CD4-positive, CD25-positive, alpha-beta regulatory T cell (primary cell): ENCODE data around the gene ARID5A. TPM values are rescaled to one million over a fixed set of nuclear protein-coding genes. Genes with fewer than 3 reads are reported as not detected.

ENCODE experiments used
- ATAC-seq, 2 donors: fragments of 150-1000 bp; cut with Tn5 transposase; one replicate each; pipeline ENCODE4 v1.10.0; 2021; ENCODE audit warnings: low read depth in 2 of 2, moderate number of reproducible peaks in 2 of 2, moderate library complexity in 1 of 2
- DNase-seq, 3 donors: peaks; one replicate each; pipeline versions ENCODE4 v3.0.0 to v3.0.0-alpha.2; 2012 to 2022; ENCODE audit warnings: mixed read lengths in 1 of 3
- H3K27ac ChIP-seq: one replicate; pipeline ENCODE4 v1.7.0; 2013; ENCODE audit warnings: mild to moderate bottlenecking, low read length; ENCODE audit not compliant: insufficient read depth, poor library complexity, severe bottlenecking
- H3K27me3 ChIP-seq: one replicate; pipeline ENCODE4 v1.7.0; 2013; ENCODE audit warnings: low read length; ENCODE audit not compliant: control insufficient read depth, insufficient read depth
- H3K36me3 ChIP-seq: one replicate; pipeline ENCODE4 v1.7.0; 2013; ENCODE audit warnings: mild to moderate bottlenecking, low read length, moderate library complexity; ENCODE audit not compliant: control insufficient read depth, insufficient read depth
- H3K4me1 ChIP-seq: 2 replicates; pipeline ENCODE4 v1.7.0; 2013; ENCODE audit warnings: mild to moderate bottlenecking, low read length; ENCODE audit not compliant: insufficient read depth, control insufficient read depth, poor library complexity, severe bottlenecking
- H3K4me3 ChIP-seq: one replicate; pipeline ENCODE4 v1.7.0; 2013; ENCODE audit warnings: low read depth, mild to moderate bottlenecking, low read length, moderate library complexity
- H3K9me3 ChIP-seq, 2 experiments: 1 replicate in 1 of 2; 2 replicates in 1 of 2; pipeline ENCODE4 v1.7.0; 2013; ENCODE audit warnings: low read length in 2 of 2, mild to moderate bottlenecking in 1 of 2, moderate library complexity in 1 of 2; ENCODE audit not compliant: control insufficient read depth in 2 of 2
- H3K27ac Mint-ChIP-seq, 3 donors: one replicate each; pipeline ENCODE4 v1.8.0; 2020 to 2022; ENCODE audit warnings: mild to moderate bottlenecking in 3 of 3, mixed read lengths in 3 of 3, moderate library complexity in 2 of 3
- H3K27me3 Mint-ChIP-seq: one replicate; pipeline ENCODE4 v1.8.0; 2022; ENCODE audit warnings: mild to moderate bottlenecking, mixed read lengths
- H3K36me3 Mint-ChIP-seq: one replicate; pipeline ENCODE4 v1.8.0; 2020; ENCODE audit warnings: mixed read lengths
- H3K4me1 Mint-ChIP-seq, 4 donors: one replicate each; pipeline ENCODE4 v1.8.0; 2020 to 2022; ENCODE audit warnings: mixed read lengths in 4 of 4, mild to moderate bottlenecking in 1 of 4
- H3K4me3 Mint-ChIP-seq, 4 donors: one replicate each; pipeline ENCODE4 v1.8.0; 2020 to 2022; ENCODE audit warnings: mild to moderate bottlenecking in 4 of 4, mixed read lengths in 4 of 4, moderate library complexity in 3 of 4
- H3K9me3 Mint-ChIP-seq, 7 donors: one replicate each; pipeline ENCODE4 v1.8.0; 2020 to 2022; ENCODE audit warnings: mixed read lengths in 7 of 7, mild to moderate bottlenecking in 3 of 7, moderate library complexity in 2 of 7
- polyA plus RNA-seq, 4 donors: library from polyadenylated mRNA; unstranded; fragments of 300-500 nt; fragmentation: Illumina TruSeq; gene quantifications; one replicate each; pipeline ENCODE4 v1.2.3, GENCODE V29; 2021
- total RNA-seq: library from RNA; stranded (reverse); gene quantifications from one replicate; pipeline ENCODE4 v1.2.3, GENCODE V29; 2022

The ARID5A gene
- total and polyA plus RNA-seq, 5 donors from 2014 or later, result 63.5 to 180 (median 82.1) TPM

DNA sequence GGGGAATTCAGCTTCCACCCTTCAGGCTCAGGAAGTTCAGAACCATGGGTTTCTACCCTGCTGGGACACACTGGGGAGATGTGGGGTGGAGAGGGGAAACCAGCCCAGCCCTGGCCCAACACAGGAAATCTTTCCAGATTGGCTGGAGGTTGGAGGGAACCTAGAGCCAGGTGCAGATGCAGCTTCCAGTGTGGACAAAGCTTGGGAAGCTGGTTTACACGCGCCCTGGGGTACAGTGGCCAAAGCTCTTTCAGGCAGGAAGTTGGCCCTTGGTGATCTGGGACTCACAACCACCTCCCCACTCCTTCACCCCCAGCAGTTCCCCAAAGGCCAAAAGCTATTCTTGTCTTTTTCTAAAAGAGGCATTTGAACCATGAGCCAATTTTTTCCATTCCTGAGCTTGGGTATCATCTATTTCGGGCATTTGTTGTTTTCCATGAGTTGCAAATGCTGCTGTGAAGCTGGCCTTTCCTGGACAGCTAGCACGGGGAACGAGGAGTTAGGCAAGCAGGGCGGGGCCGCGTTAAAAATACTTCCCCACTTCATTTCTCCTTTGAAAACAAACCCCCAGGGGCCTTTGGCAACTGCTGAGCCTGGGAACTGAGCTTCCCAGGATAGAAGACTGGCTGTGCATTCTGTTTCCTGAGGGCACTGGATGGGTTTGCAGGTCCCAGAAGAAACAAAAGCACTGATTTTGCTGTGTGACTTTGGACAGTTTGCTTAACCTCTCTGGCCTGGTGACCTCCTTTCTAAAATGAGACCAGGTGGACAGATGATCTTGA is 3.1 kb upstream of the ARID5A start:
- Histone ChIP-seq H3K27ac (no peak overlapping the region), H3K36me3 (no peaks in the 10 kb centered on the region), H3K4me3 (no peak overlapping the region), H3K27me3 (no peaks in the 10 kb centered on the region), H3K4me1 (peaks cover 31% of the 10 kb centered on the region), H3K9me3 (no peaks in the 10 kb centered on the region)
- Mint-ChIP-seq H3K36me3 (no peaks in the 10 kb centered on the region), H3K27me3 (peaks cover 10% of the 10 kb centered on the region), H3K27ac (no peak overlapping the region), H3K9me3 (no peaks in the 10 kb centered on the region), H3K4me3 (peak overlapping the region in 1 of 4 donors; percentile 90), H3K4me1 (peaks cover 10 to 59% (median 32%) of the 10 kb centered on the region in 4 donors)
- ATAC-seq, result no peak
- no peak for DNase-seq

DNA sequence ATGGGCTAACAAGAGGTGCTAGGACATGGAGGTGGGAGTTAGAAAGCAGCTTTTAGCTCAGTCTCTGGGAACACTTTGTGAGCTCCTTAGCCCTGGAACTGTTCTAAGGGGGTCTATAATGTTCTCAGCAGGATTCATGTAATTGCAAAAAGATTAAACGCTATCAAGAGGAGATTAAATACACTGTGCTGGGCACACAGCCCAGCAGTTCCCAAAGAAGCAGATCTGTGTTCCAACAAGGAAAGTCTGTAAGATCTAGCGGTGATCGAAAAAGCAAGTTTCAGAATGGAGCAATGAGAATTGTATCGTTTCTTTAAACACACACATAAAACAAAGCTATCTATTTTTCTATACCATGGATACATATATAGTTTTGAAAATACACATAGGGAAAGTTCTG is 2.4 kb upstream of the ARID5A start:
- Mint-ChIP-seq H3K27me3 (peaks cover 10% of the 10 kb centered on the region), H3K4me3 (peak overlapping the region in 2 of 4 donors; percentile 13 to 90), H3K4me1 (peaks cover 8 to 59% (median 31%) of the 10 kb centered on the region in 4 donors), H3K9me3 (no peaks in the 10 kb centered on the region), H3K27ac (no peak overlapping the region), H3K36me3 (no peaks in the 10 kb centered on the region)
- ATAC-seq (no peak), DNase-seq (no peak)
- Histone ChIP-seq H3K9me3 (no peaks in the 10 kb centered on the region), H3K27me3 (no peaks in the 10 kb centered on the region), H3K36me3 (no peaks in the 10 kb centered on the region), H3K27ac (no peak overlapping the region), H3K4me1 (peaks cover 30% of the 10 kb centered on the region), H3K4me3 (no peak overlapping the region)

DNA sequence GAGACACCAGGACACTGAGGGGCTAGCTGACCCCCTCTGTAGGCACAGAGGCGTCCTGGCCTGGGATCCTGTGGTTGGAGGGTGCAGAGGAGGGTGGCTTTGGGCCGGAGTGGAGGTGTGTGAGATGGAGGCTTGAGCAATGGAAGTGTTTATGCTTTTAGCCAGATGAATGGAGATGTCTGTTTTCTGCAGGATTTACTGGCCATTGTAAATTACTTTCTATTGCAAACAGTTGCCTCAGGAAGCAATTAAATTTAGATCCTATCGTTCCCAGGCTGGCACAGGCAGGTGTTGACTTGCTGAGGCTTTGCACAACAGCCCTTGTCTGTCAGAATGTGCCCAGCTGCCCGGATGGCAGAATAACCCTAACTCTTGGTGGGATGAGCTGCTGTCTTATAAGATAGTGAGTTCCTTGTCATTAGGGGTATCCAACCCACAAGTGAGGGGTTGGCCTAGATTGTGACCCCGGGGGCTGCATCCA is 1.8 kb upstream of the ARID5A start:
- H3K36me3 Mint-ChIP-seq, result no peaks in the 10 kb centered on the region
- H3K9me3 Mint-ChIP-seq, result no peaks in the 10 kb centered on the region
- no peaks in the 10 kb centered on the region for H3K27me3 ChIP-seq
- H3K4me3 ChIP-seq, result no peak overlapping the region
- peaks cover 36% of the 10 kb centered on the region for H3K4me1 ChIP-seq
- peaks cover 8 to 61% (median 36%) of the 10 kb centered on the region in 4 donors for H3K4me1 Mint-ChIP-seq
- ATAC-seq (no peak), DNase-seq (no peak)
- H3K9me3 ChIP-seq, result no peaks in the 10 kb centered on the region
- peaks cover 10% of the 10 kb centered on the region for H3K27me3 Mint-ChIP-seq
- H3K4me3 Mint-ChIP-seq, result peak overlapping the region in 2 of 4 donors; percentile 39 to 90
- H3K27ac ChIP-seq, result no peak overlapping the region
- no peaks in the 10 kb centered on the region for H3K36me3 ChIP-seq
- peak overlapping the region in 1 of 3 donors; percentile 74 for H3K27ac Mint-ChIP-seq

DNA sequence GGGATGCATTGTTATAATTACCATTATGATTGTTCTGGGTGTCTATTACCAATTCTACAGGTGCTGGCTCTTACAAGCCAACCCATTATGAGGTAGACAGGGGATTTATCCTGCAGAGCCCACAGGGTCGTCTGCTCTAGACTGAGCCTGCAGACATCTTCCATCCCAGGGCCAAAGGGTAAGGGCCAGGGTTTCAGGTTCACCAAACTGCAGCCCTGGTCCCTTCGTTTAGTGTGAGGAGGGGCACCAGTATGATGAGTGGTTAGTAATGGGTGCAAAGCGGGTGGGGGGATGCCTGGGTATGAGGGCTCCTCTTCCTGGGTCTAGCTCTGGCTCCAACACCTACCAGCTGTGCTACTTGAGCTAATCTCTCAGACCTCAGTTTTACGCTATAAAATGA is 1.2 kb upstream of the ARID5A start:
- peaks cover 8 to 63% (median 42%) of the 10 kb centered on the region in 4 donors for H3K4me1 Mint-ChIP-seq
- peaks cover 42% of the 10 kb centered on the region for H3K4me1 ChIP-seq
- H3K27me3 Mint-ChIP-seq, result peaks cover 10% of the 10 kb centered on the region
- no peaks in the 10 kb centered on the region for H3K36me3 Mint-ChIP-seq
- ATAC-seq (no peak), DNase-seq (no peak)
- no peaks in the 10 kb centered on the region for H3K27me3 ChIP-seq
- peaks cover 4% of the 10 kb centered on the region for H3K36me3 ChIP-seq
- peak overlapping the region in 1 of 3 donors; percentile 87 for H3K27ac Mint-ChIP-seq
- peak overlapping the region in 2 of 4 donors; percentile 86 to 90 for H3K4me3 Mint-ChIP-seq
- no peak overlapping the region for H3K4me3 ChIP-seq
- H3K9me3 Mint-ChIP-seq, result no peaks in the 10 kb centered on the region
- peak overlapping the region; percentile 98 for H3K27ac ChIP-seq
- no peaks in the 10 kb centered on the region for H3K9me3 ChIP-seq

DNA sequence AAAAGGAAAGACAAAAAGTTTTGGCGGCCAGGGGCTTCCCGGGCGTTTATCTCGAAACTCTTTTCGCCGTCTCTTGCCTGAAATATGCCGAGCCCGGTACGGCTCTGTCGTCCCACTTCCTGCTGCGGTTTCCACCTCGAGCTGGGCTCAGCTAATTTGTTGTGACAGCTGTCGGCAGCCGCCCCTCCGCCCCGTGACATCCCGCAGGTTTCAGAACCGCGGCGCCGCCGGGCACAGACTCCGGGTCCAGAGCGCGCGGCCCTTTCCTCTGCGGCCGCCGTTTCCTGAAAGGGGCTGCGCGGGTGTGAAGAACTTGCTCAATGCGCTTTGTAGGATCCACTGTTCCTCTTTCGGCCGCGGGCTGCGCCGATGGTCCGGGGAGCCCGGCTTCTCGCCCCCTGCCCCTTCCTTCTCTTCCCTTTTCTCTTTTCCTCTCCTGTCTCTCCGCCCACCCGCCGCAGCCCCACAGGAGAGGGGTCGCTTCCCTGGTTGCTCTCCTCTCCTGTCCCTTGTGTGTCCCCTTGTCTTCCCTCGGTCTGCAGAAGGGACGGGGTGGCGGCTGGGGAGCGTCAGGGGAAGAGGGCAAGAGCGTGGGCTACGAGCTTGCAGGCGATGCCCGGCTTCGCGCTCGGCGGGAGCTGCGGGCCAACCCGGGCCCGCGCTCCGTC is 648 bp downstream of the ARID5A start:
- Histone ChIP-seq H3K4me1 (peaks cover 47% of the 10 kb centered on the region), H3K36me3 (peaks cover 16% of the 10 kb centered on the region), H3K4me3 (peak overlapping the region; percentile 90), H3K27me3 (no peaks in the 10 kb centered on the region), H3K9me3 (no peaks in the 10 kb centered on the region), H3K27ac (peak overlapping the region; percentile 98)
- Mint-ChIP-seq H3K4me3 (peak overlapping the region; percentile 90 to 98 (median 96)), H3K4me1 (peaks cover 4 to 64% (median 42%) of the 10 kb centered on the region in 4 donors), H3K27ac (peak overlapping the region; percentile 98 to 99 (median 98)), H3K27me3 (peaks cover 8% of the 10 kb centered on the region), H3K9me3 (no peaks in the 10 kb centered on the region), H3K36me3 (peaks cover 4% of the 10 kb centered on the region)
- ATAC-seq (peak; percentile 54), DNase-seq (peak; percentile 86 to 96 (median 92))

DNA sequence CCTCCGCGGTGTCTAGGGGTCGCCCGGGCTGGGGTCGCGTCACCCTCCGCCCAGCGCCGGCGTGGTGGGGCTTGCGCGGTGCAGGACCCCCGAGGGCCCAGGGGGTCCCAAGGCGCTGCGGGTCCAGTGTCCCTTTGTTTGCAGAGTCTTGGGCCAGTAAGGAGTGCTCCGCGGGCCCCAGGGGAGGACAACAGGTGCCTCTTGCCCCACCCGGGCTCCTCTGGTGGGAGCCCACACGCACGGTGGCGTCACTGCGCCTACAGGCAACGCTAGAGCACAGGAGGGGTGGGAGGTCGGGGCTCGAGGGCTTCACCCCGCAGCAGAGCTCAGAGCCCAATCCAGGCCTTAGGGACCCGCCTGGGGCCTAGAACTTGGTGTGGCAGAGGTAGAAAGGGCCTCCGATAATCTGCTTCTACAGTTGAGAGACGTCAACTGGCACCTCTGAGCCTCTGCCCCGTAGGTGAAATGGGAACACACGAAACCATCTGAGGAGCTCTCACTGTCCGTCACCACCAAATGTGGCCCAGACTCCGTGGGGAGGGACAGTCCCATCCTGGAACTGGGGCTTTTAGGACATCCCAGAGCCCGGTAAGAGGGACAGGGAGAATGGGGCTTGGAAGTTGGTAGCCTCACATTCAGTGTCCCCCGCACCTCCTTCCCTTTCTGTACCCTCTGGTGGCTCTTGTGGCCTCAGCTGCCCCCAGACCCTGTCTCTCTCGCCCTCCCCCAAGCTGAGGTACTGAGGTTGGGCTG is 1.4 kb downstream of the ARID5A start:
- peaks cover 0 to 64% (median 42%) of the 10 kb centered on the region in 4 donors for H3K4me1 Mint-ChIP-seq
- peak; percentile 56 to 78 (median 67) for DNase-seq
- peaks cover 52% of the 10 kb centered on the region for H3K4me1 ChIP-seq
- peaks cover 21% of the 10 kb centered on the region for H3K36me3 ChIP-seq
- peaks cover 4% of the 10 kb centered on the region for H3K27me3 Mint-ChIP-seq
- H3K27me3 ChIP-seq, result no peaks in the 10 kb centered on the region
- peaks cover 8% of the 10 kb centered on the region for H3K36me3 Mint-ChIP-seq
- no peaks in the 10 kb centered on the region for H3K9me3 Mint-ChIP-seq
- peak; percentile 17 to 24 for ATAC-seq
- H3K27ac Mint-ChIP-seq, result peak overlapping the region; percentile 98 to 100 (median 99)
- H3K4me3 Mint-ChIP-seq, result peak overlapping the region; percentile 90 to 98 (median 96)
- peak overlapping the region; percentile 90 for H3K4me3 ChIP-seq
- H3K9me3 ChIP-seq, result no peaks in the 10 kb centered on the region
- H3K27ac ChIP-seq, result peak overlapping the region; percentile 98

DNA sequence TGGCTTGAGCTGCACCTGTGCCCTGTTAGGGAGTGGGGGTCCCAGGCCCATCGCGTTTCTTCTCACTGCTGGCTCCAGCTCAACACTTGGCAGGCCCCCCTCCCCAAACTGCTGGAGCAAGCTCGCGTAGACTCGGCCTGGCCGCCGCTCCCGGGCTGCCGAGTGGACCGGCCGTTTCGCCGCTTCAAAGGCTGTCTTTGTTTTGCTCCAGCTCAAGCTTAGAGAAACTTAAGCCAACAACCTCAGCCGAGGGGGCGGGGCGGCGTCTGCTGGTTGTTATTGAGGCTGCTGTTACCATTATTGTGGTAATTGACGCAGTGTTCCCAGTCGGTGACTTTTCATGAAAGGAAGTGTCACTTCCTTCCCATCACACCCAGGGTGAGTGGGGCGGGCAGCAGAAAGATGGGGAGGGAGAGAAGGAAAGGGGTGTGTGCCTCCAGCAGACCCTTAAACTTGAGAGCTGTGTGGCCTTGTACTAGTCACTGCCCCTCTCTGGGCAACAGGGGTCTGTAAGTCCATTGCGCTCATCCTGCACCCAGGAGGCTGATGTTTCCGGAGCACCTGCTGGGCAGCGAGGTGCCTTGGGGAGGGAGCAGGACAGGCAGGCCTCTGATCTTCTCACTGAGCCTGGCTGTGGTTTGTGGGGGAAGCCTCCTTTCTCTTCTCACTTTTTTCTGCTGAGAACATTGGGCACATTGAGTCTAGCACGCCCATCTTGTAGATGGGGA is 2.1 kb downstream of the ARID5A start:
- peak overlapping the region; percentile 98 for H3K27ac ChIP-seq
- Mint-ChIP-seq H3K27ac (peak overlapping the region; percentile 98 to 100 (median 99)), H3K4me3 (peak overlapping the region; percentile 90 to 98 (median 96)), H3K4me1 (peaks cover 5 to 69% (median 49%) of the 10 kb centered on the region in 4 donors), H3K36me3 (peaks cover 12% of the 10 kb centered on the region), H3K9me3 (no peaks in the 10 kb centered on the region), H3K27me3 (peaks cover 4% of the 10 kb centered on the region)
- H3K27me3 ChIP-seq, result no peaks in the 10 kb centered on the region
- peaks cover 23% of the 10 kb centered on the region for H3K36me3 ChIP-seq
- DNase-seq (peak; percentile 81 to 91 (median 91)), ATAC-seq (peak; percentile 48 to 52)
- no peaks in the 10 kb centered on the region for H3K9me3 ChIP-seq
- H3K4me1 ChIP-seq, result peaks cover 56% of the 10 kb centered on the region
- H3K4me3 ChIP-seq, result peak overlapping the region; percentile 90
